Upper lobe of left lung (tissue), 4 donors: ENCODE measurements around the gene ENOX1.

Experiments used
- EP300 ChIP-seq, 4 donors: sonication (generic); formaldehyde crosslinking; IDR thresholded peaks; one replicate each; pipeline ENCODE4 v1.5.1; 2017; ENCODE audit warnings: antibody characterized with exemption in 4 of 4, control low read depth in 2 of 4
- POLR2A ChIP-seq, 4 donors: fragments of 450-650 bp; IDR thresholded peaks; one replicate each; pipeline ENCODE4 v1.5.1; 2016 to 2017; ENCODE audit warnings: antibody characterized with exemption in 4 of 4, mild to moderate bottlenecking in 2 of 4
- POLR2AphosphoS5 ChIP-seq, 2 donors: sonication (generic); formaldehyde crosslinking; IDR thresholded peaks; one replicate each; pipeline ENCODE4 v1.5.1; 2017; ENCODE audit warnings: antibody characterized with exemption in 2 of 2
- TF ChIP-seq, protein P1 (sequence below), 6 experiments: fragments of 450-650 bp in 4 of 6; fragments of 200-600 bp in 2 of 6; sonication (generic) in 2 of 6; IDR thresholded peaks; one replicate each; pipeline ENCODE4 v1.5.1; 2016 to 2019; ENCODE audit warnings: antibody characterized with exemption in 6 of 6

DNA sequence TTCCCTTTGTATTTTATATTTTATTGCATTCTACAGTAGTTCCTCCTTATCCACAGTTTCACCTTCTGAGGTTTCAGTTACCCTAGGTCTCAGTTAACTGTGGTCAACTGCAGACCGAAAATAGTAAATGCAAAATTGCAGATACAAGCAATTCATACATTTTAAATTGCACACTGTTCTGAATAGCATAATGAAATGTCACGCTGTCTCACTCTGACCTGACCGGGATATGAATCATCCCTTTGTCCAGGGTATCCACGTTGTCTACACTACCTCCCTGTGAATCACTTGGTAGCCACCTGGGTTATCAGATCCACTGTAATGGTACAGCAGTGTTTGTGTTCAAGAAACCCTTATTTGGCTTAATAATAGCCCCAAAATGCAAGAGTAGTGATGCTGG is 438.4 kb downstream of the ENOX1 start:
- TF ChIP-seq, protein P1, sequence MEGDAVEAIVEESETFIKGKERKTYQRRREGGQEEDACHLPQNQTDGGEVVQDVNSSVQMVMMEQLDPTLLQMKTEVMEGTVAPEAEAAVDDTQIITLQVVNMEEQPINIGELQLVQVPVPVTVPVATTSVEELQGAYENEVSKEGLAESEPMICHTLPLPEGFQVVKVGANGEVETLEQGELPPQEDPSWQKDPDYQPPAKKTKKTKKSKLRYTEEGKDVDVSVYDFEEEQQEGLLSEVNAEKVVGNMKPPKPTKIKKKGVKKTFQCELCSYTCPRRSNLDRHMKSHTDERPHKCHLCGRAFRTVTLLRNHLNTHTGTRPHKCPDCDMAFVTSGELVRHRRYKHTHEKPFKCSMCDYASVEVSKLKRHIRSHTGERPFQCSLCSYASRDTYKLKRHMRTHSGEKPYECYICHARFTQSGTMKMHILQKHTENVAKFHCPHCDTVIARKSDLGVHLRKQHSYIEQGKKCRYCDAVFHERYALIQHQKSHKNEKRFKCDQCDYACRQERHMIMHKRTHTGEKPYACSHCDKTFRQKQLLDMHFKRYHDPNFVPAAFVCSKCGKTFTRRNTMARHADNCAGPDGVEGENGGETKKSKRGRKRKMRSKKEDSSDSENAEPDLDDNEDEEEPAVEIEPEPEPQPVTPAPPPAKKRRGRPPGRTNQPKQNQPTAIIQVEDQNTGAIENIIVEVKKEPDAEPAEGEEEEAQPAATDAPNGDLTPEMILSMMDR (IDR thresholded peaks at IDR 0.05): no peak
- no peak for TF ChIP-seq POLR2A (IDR thresholded peaks at IDR 0.05)
- no peak for TF ChIP-seq POLR2AphosphoS5 (IDR thresholded peaks at IDR 0.05)
- TF ChIP-seq EP300 (IDR thresholded peaks at IDR 0.05): no peak
